GM18909 (cell line): ENCODE results near the gene GRXCR2.
"Not testable (repeated sequence)": the region's sequence is repeated elsewhere in the genome, so short reads cannot be mapped to it uniquely, and the experiment has no call there.

Source experiments
- ATAC-seq: cut with Tn5 transposase; IDR thresholded peaks from one replicate; pipeline ENCODE4 v1.9.1; 2021; ENCODE audit warnings: mild to moderate bottlenecking; ENCODE audit not compliant: unreplicated experiment, poor library complexity

The GRXCR2 gene

DNA sequence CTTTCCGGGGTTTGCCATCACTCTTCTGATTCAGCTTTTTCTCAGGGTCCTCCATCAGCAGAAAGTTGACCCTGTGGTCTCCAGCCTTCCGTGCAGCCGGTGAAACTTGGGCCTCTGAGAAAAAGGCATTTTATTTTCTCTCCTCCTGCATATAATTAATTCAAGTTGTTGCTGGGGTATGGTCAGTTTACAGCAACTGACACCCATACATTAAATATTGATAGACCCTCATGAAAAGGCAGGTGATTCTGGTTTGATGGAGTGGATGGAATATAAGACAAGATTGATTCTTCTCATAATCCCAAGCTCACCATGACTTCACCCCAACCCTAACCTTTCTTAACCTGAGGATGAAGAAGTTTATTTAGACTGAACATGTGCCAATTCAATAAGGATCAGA is at the start of gene GRXCR2:
Gene GRXCR2, minus strand, starts transcription at position 101 of the 400 bp plus-strand sequence. Its CDS starts 46 bp downstream, at position 55.
- no peak for ATAC-seq

DNA sequence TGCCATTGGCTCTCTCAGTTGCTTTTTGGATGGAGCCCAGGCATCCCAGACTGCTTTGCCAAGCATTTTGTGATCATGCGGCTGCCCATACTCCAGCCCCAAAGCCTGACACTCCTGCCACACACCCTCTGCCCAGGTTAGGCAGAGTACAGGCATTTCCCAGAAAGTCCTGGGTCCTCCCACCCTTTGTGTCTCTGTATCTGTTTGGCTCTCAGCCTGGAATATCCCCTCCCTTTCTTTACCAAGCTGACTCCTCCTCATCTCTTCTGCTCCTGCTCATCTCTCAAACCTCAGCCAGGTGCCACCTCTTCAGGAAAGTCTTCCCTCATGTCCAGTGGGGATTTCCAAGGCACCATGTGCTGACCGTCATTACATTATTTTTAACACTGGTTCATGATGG is 49.2 kb upstream of the GRXCR2 start:
- ATAC-seq = no peak

- no peak for ATAC-seq
Measured at GRCh38 chr5:145921211-145921610, 48.4 kb upstream of the GRXCR2 start.

- ATAC-seq = no peak
Measured at GRCh38 chr5:145920542-145921210, 47.9 kb upstream of the GRXCR2 start.

DNA sequence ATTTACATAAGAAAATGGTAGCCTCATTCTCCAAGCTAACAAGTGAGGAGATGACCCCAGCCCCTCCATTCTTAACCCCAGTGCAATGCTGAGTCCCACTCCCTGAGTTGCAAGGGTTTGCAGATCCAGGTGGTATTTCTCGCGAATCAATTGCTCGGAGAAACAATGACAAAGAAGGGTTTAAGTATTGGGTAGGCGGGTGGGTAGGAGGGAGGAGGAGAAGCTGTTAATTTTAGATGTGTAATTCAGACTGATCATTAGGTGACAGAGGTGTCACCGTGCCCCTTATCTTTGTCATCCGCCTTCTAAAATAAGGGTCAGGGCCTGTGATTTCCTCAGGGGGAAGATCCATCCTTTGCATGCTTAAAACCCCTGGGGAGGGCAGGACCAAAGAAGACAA is 46.6 kb upstream of the GRXCR2 start:
- ATAC-seq = no peak

GRCh38 chr5:145918397-145918796 is 45.6 kb upstream of the GRXCR2 start:
- no peak for ATAC-seq

- no peak for ATAC-seq
Measured at GRCh38 chr5:145917288-145917687, 44.5 kb upstream of the GRXCR2 start.

GRCh38 chr5:145915970-145916638 is 43.3 kb upstream of the GRXCR2 start:
- ATAC-seq = no peak

- ATAC-seq = no peak
Measured at GRCh38 chr5:145913701-145914100, 40.9 kb upstream of the GRXCR2 start.

GRCh38 chr5:145912594-145912993 is 39.8 kb upstream of the GRXCR2 start:
- ATAC-seq = no peak

GRCh38 chr5:145912019-145912418 is 39.2 kb upstream of the GRXCR2 start:
- ATAC-seq = no peak

- ATAC-seq = no peak
Measured at GRCh38 chr5:145911164-145911563, 38.4 kb upstream of the GRXCR2 start.

GRCh38 chr5:145908206-145908960 is 35.6 kb upstream of the GRXCR2 start:
- no peak for ATAC-seq

DNA sequence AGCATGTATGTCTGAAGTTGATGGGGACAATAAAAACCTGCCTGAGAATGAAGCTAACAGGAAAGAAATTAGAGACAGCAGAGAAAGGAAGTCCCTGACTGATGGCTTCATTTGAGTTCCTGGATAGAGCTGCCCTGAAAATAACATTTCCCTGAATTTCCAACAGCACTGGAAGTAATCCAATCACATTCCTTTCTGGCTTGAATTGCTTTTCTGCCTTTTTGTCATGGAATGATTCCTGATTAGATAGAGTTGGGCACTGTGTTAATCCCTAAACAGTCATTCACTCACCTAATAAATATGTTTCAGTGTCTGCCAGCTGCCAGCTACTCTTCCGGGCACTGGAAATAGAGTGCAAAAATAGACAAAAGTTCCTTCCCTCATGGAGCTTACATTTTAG is 33.6 kb upstream of the GRXCR2 start:
- no peak for ATAC-seq

DNA sequence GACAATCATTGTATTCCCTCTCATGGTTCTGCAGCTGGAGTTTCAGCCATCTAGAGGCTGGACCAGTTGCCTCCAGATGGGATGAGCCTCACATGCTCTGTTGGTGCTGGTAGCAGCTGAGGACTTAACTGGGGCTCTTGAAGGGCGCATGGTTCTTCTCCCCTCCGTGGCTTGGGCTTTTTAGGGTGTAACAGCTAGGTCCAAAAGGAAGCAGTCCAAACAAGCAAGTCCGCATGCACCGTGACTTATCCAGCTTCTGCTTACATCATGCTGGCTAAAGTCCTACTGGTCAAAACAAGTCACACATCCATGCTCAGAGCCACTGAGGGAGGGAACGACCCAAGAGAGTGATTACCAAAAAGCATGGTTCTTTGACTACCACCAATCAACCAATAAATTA is 31.9 kb upstream of the GRXCR2 start:
- ATAC-seq = no peak

- ATAC-seq = no peak
Measured at GRCh38 chr5:145903867-145904266, 31.1 kb upstream of the GRXCR2 start.

- peak; percentile 55 for ATAC-seq
Measured at GRCh38 chr5:145903113-145903512, 30.3 kb upstream of the GRXCR2 start.

GRCh38 chr5:145902421-145902820 is 29.6 kb upstream of the GRXCR2 start:
- no peak for ATAC-seq

DNA sequence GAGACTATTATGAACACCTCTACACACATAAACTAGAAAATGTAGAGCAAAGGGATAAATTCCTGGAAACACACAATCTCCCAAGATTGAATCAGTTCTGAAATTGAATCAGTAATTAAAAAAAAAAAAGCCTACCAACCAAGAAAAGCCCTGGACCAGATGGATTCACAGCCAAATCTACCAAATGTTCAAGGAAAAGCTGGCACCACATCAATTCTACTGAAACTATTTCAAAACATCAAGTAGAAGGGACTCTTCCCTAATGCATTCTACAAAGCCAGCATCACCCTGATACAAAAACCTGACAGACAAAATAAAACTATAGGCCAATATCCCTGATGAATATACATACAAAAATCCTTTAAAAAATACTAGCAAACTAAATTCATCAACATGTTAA is 25.4 kb upstream of the GRXCR2 start:
- no peak for ATAC-seq

GRCh38 chr5:145891378-145891777 is 18.6 kb upstream of the GRXCR2 start:
- ATAC-seq = not testable (repeated sequence)

GRCh38 chr5:145889611-145890010 is 16.8 kb upstream of the GRXCR2 start:
- ATAC-seq = no peak
